GM23338 (cell line): ENCODE measurements around the gene RAD52. TPM values are rescaled to one million over a fixed set of nuclear protein-coding genes. Genes with fewer than 3 reads are reported as not detected.

ENCODE experiments used
- ATAC-seq: fragments of 200-7000 bp; cut with Tn5 transposase; 3 replicates; pipeline ENCODE4 v1.9.1; 2020
- DNase-seq: peaks from one replicate; pipeline ENCODE4 v3.0.0-alpha.2; 2015; ENCODE audit warnings: low spot score
- H2AFZ ChIP-seq: fragments of 200-600 bp; sonication (generic); 2 replicates; pipeline ENCODE4 v1.8.0; 2016; ENCODE audit warnings: antibody characterized with exemption, mild to moderate bottlenecking, moderate library complexity
- H3F3A ChIP-seq: fragments of 200-600 bp; sonication (generic); replicated peaks from 2 replicates; pipeline ENCODE4 v1.8.0; 2017; ENCODE audit warnings: antibody characterized with exemption, mixed run types, low read depth
- H3K27ac ChIP-seq: fragments of 200-600 bp; sonication (generic); 2 replicates; pipeline ENCODE4 v1.6.1; 2016; ENCODE audit warnings: low read depth
- H3K27me3 ChIP-seq: fragments of 200-600 bp; sonication (generic); 2 replicates; pipeline ENCODE4 v1.8.0; 2016; ENCODE audit warnings: mild to moderate bottlenecking, mixed run types, moderate library complexity; ENCODE audit not compliant: insufficient read depth
- H3K36me3 ChIP-seq: fragments of 200-600 bp; sonication (generic); 2 replicates; pipeline ENCODE4 v1.8.0; 2016; ENCODE audit warnings: mild to moderate bottlenecking; ENCODE audit not compliant: insufficient read depth
- H3K4me1 ChIP-seq: fragments of 200-600 bp; sonication (generic); 2 replicates; pipeline ENCODE4 v1.8.0; 2016; ENCODE audit warnings: mild to moderate bottlenecking, moderate library complexity; ENCODE audit not compliant: insufficient read depth
- H3K4me2 ChIP-seq: fragments of 200-600 bp; sonication (generic); 2 replicates; pipeline ENCODE4 v1.7.1; 2017; ENCODE audit warnings: mixed run types
- H3K4me3 ChIP-seq: fragments of 200-600 bp; sonication (generic); 2 replicates; pipeline ENCODE4 v1.6.1; 2016; ENCODE audit warnings: mixed run types
- H3K79me2 ChIP-seq: fragments of 200-600 bp; sonication (generic); replicated peaks from 2 replicates; pipeline ENCODE4 v1.8.0; 2017; ENCODE audit warnings: mild to moderate bottlenecking; ENCODE audit not compliant: insufficient read depth
- H3K9me2 ChIP-seq: fragments of 200-600 bp; sonication (generic); 2 replicates; pipeline ENCODE4 v1.8.0; 2017; ENCODE audit not compliant: insufficient read depth
- H4K20me1 ChIP-seq: fragments of 200-600 bp; sonication (generic); replicated peaks from 2 replicates; pipeline ENCODE4 v1.8.0; 2017; ENCODE audit warnings: mild to moderate bottlenecking; ENCODE audit not compliant: insufficient read depth
- H3K27ac Mint-ChIP-seq: 2 replicates; pipeline ENCODE4 v1.8.0; 2020; ENCODE audit warnings: inconsistent platforms, mild to moderate bottlenecking, moderate library complexity, mixed read lengths
- H3K27me3 Mint-ChIP-seq: 3 replicates; pipeline ENCODE4 v1.8.0; 2022; ENCODE audit warnings: low read depth, mild to moderate bottlenecking, moderate library complexity, mixed read lengths, inconsistent platforms; ENCODE audit not compliant: insufficient read depth, poor library complexity
- H3K36me3 Mint-ChIP-seq: 3 replicates; pipeline ENCODE4 v1.8.0; 2021; ENCODE audit warnings: low read depth, mild to moderate bottlenecking, inconsistent platforms, moderate library complexity, mixed read lengths
- H3K4me1 Mint-ChIP-seq: 3 replicates; pipeline ENCODE4 v1.8.0; 2020; ENCODE audit warnings: mild to moderate bottlenecking, inconsistent platforms, mixed read lengths
- H3K4me3 Mint-ChIP-seq: 3 replicates; pipeline ENCODE4 v1.8.0; 2021; ENCODE audit warnings: moderate library complexity, mild to moderate bottlenecking, inconsistent platforms, mixed read lengths
- H3K9me3 Mint-ChIP-seq: 3 replicates; pipeline ENCODE4 v1.8.0; 2020; ENCODE audit warnings: moderate library complexity, mild to moderate bottlenecking, inconsistent platforms, mixed read lengths
- CREB1 ChIP-seq: fragments of 250-450 bp; sonication (Bioruptor Pico); IDR thresholded peaks from 2 replicates; pipeline ENCODE4 v1.5.0; 2020; ENCODE audit warnings: low read depth, mild to moderate bottlenecking, moderate library complexity
- CTCF ChIP-seq, 2 experiments: fragments of 200-600 bp in 1 of 2; sonication (generic) in 1 of 2; conservative IDR thresholded peaks; 2 replicates each; pipeline versions ENCODE4 v1.5.1 to v1.6.1; 2016 to 2017; ENCODE audit warnings: antibody characterized with exemption in 2 of 2, low read depth in 2 of 2, mild to moderate bottlenecking in 2 of 2, moderate library complexity in 1 of 2
- ETS1 ChIP-seq: IDR thresholded peaks from 2 replicates; pipeline ENCODE4 v1.6.1; 2016; ENCODE audit warnings: antibody characterized with exemption
- EZH2 ChIP-seq: fragments of 200-600 bp; sonication (generic); IDR thresholded peaks from one replicate; pipeline ENCODE4 v1.8.0; 2017; ENCODE audit warnings: antibody characterized with exemption, mild to moderate bottlenecking, low read depth; ENCODE audit not compliant: unreplicated experiment
- EZH2phosphoT487 ChIP-seq: fragments of 200-600 bp; sonication (generic); IDR thresholded peaks from one replicate; pipeline ENCODE4 v1.8.1; 2018; ENCODE audit warnings: antibody characterized with exemption; ENCODE audit not compliant: unreplicated experiment
- JUNB ChIP-seq: IDR thresholded peaks from one replicate; pipeline ENCODE4 v1.6.1; 2016; ENCODE audit warnings: antibody characterized with exemption; ENCODE audit not compliant: unreplicated experiment
- NANOG ChIP-seq: IDR thresholded peaks from 2 replicates; pipeline ENCODE4 v1.6.1; 2016; ENCODE audit warnings: antibody characterized with exemption, borderline replicate concordance
- POLR2AphosphoS5 ChIP-seq: IDR thresholded peaks from 2 replicates; pipeline ENCODE4 v1.6.1; 2016; ENCODE audit warnings: antibody characterized with exemption, low read depth
- REST ChIP-seq: IDR thresholded peaks from one replicate; pipeline ENCODE4 v1.6.1; 2018; ENCODE audit warnings: antibody characterized with exemption; ENCODE audit not compliant: unreplicated experiment
- STAT1 ChIP-seq: IDR thresholded peaks from one replicate; pipeline ENCODE4 v1.6.1; 2016; ENCODE audit warnings: antibody characterized with exemption; ENCODE audit not compliant: unreplicated experiment
- ZNF114 ChIP-seq: fragments of 250-450 bp; sonication (Bioruptor Pico); IDR thresholded peaks from 2 replicates; pipeline ENCODE4 v1.5.0; 2020; ENCODE audit warnings: mild to moderate bottlenecking, moderate library complexity
- ZNF331 ChIP-seq: fragments of 250-450 bp; sonication (Bioruptor Pico); IDR thresholded peaks from 2 replicates; pipeline ENCODE4 v1.5.0; 2020; ENCODE audit warnings: low read depth, mild to moderate bottlenecking, moderate library complexity
- ZNF462 ChIP-seq: fragments of 250-450 bp; sonication (Bioruptor Pico); IDR thresholded peaks from 2 replicates; pipeline ENCODE4 v1.5.0; 2020; ENCODE audit warnings: mild to moderate bottlenecking, moderate library complexity
- polyA plus RNA-seq: library from polyadenylated mRNA; unstranded; fragments of >200 nt; fragmentation: Nextera tagmentation; extraction: Ambion mirVana; gene quantifications from 2 replicates; pipeline ENCODE4 v1.2.1, GENCODE V29; 2016
- total RNA-seq: library from RNA; depleted of rRNA; stranded (reverse); fragments of >200 nt; shearing (Covaris generic); gene quantifications from 2 replicates; pipeline ENCODE4 v1.2.3, GENCODE V29; 2014

Gene RAD52
- total and polyA plus RNA-seq, 2 experiments from 2014 or later = 10.9 to 21.3 TPM

- H3K4me3 ChIP-seq = no peak overlapping the region
- no peak overlapping the region for H3K4me3 Mint-ChIP-seq
- H3K36me3 ChIP-seq = peaks cover 16% of the 10 kb centered on the region; the same call in 1 of the 2 replicates
- DNase-seq = no peak
- H3K4me2 ChIP-seq = no peak overlapping the region
- no peaks in the 10 kb centered on the region for H3K4me1 Mint-ChIP-seq
- no peak overlapping the region for H2AFZ ChIP-seq
- H3K9me2 ChIP-seq = no peaks in the 10 kb centered on the region
- no peak overlapping the region for H3K27ac ChIP-seq
- H3K79me2 ChIP-seq = no peaks in the 10 kb centered on the region
- 0 out of 2 replicates have a peak, but pooled peaks cover under 1% of the 10 kb centered on the region for H4K20me1 ChIP-seq
- no peaks in the 10 kb centered on the region for H3F3A ChIP-seq
- H3K36me3 Mint-ChIP-seq = peaks cover 40% of the 10 kb centered on the region
- no peaks in the 10 kb centered on the region for H3K27me3 Mint-ChIP-seq
- H3K27ac Mint-ChIP-seq = no peak overlapping the region
- H3K4me1 ChIP-seq = no peaks in the 10 kb centered on the region
- no peaks in the 10 kb centered on the region for H3K27me3 ChIP-seq
- ATAC-seq = no peak
- no peaks in the 10 kb centered on the region; the same call in 2 of the 3 replicates for H3K9me3 Mint-ChIP-seq
- no peak for TF ChIP-seq STAT1
- no peak for TF ChIP-seq ZNF114 (CRISPR knock-in tag)
- TF ChIP-seq CREB1 (CRISPR knock-in tag) = no peak
- TF ChIP-seq EZH2phosphoT487 = no peak
- no peak for TF ChIP-seq JUNB
- TF ChIP-seq CTCF (conservative IDR thresholded peaks at IDR 0.05; ENCODE audit: low read depth in 2 of 2) = no peak
- no peak for TF ChIP-seq EZH2
- TF ChIP-seq POLR2AphosphoS5 = no peak
- TF ChIP-seq ZNF331 (CRISPR knock-in tag) = no peak
- no peak for TF ChIP-seq REST
- TF ChIP-seq ETS1 = no peak
- no peak for TF ChIP-seq NANOG
- no peak for TF ChIP-seq ZNF462 (CRISPR knock-in tag)
These were observed 83.9 kb downstream of the RAD52 start for GRCh38 chr12:865614-866013.
